Measurements from ENCODE around the gene PARVA.

Gene PARVA

GRCh38 chr11:12535321-12535720 lies 157.9 kb downstream of the PARVA start:
- no peak for DNase-seq

GRCh38 chr11:12536566-12536965 lies 159.2 kb downstream of the PARVA start:
- no peak for DNase-seq

- no peak for DNase-seq
These were observed 160.5 kb downstream of the PARVA start for GRCh38 chr11:12537778-12538401.

- DNase-seq, result no peak
These were observed 161.6 kb downstream of the PARVA start for GRCh38 chr11:12538889-12539421.

GRCh38 chr11:12539572-12539971 lies 162.2 kb downstream of the PARVA start:
- DNase-seq, result no peak

- no peak for DNase-seq
These were observed 162.8 kb downstream of the PARVA start for GRCh38 chr11:12540075-12540680.

GRCh38 chr11:12540913-12541582 lies 163.7 kb downstream of the PARVA start:
- no peak for DNase-seq

- DNase-seq, result no peak
These were observed 164.3 kb downstream of the PARVA start for GRCh38 chr11:12541583-12542151.

GRCh38 chr11:12542186-12542935 lies 165.0 kb downstream of the PARVA start:
- no peak for DNase-seq

- DNase-seq, result no peak
These were observed 166.4 kb downstream of the PARVA start for GRCh38 chr11:12543596-12544415.

GRCh38 chr11:12544986-12545775 lies 167.8 kb downstream of the PARVA start:
- DNase-seq, result no peak

GRCh38 chr11:12546122-12546521 lies 168.8 kb downstream of the PARVA start:
- DNase-seq, result no peak

- DNase-seq, result no peak
These were observed 169.3 kb downstream of the PARVA start for GRCh38 chr11:12546660-12547059.

- no peak for DNase-seq
These were observed 170.7 kb downstream of the PARVA start for GRCh38 chr11:12547953-12548650.

GRCh38 chr11:12552692-12553091 lies 175.3 kb downstream of the PARVA start:
- no peak for DNase-seq

GRCh38 chr11:12554122-12554521 lies 176.8 kb downstream of the PARVA start:
- DNase-seq, result no peak

- no peak for DNase-seq
These were observed 178.8 kb downstream of the PARVA start for GRCh38 chr11:12556155-12556554.

- DNase-seq, result no peak
These were observed 179.5 kb downstream of the PARVA start for GRCh38 chr11:12556788-12557384.

GRCh38 chr11:12559011-12559410 lies 181.6 kb downstream of the PARVA start:
- no peak for DNase-seq

GRCh38 chr11:12560362-12560761 lies 183.0 kb downstream of the PARVA start:
- no peak for DNase-seq

All from activated T-cell treated with anti-CD3 and anti-CD28 coated beads for 4 hours (primary cell).